ENCODE results near the gene HSD11B1.
A peak's percentile ranks its signal among the peaks of the same experiment; 100 is the strongest.

HSD11B1 gene

DNA sequence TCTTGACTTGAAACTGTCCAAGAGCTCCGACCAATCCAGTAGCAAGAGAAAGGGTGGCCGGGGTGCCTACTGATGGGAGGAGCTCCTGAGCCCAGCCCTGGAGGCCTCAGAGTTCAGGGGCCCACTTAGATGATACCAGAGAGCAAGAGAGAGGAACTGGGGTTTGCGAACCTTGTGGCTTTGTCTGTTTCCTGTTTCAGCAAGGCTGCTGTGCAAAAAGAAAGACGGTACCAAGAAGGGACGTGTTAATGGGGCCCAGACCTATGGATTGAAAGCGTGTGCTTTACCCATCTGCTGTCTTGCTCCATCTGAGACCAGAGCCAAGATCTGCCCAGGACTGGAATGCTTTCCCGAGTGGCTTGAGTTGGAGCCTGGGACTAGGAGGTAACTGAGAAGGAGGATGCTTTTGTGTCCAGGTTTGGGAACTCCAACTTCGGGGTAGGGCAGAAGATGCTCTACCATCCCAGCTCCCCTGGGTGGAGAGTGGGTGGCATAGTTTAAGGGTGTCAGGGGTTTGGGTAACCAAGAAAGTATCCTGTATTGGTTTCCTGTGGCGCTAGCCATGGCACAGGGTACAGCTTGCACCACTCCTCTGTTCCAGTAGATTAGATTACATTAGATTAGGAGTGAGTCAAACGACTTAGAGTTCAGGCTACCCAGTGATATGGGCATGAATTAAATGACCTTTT lies 51.4 kb downstream of the HSD11B1 start, which contains the start of gene TRAF3IP3:
TSS of gene TRAF3IP3 (plus strand) at position 128 of the 689 bp plus-strand sequence. CDS start 3,987 bp downstream, outside the sequence.
- no peak for DNase-seq (ENCODE audit: low read depth)

DNA sequence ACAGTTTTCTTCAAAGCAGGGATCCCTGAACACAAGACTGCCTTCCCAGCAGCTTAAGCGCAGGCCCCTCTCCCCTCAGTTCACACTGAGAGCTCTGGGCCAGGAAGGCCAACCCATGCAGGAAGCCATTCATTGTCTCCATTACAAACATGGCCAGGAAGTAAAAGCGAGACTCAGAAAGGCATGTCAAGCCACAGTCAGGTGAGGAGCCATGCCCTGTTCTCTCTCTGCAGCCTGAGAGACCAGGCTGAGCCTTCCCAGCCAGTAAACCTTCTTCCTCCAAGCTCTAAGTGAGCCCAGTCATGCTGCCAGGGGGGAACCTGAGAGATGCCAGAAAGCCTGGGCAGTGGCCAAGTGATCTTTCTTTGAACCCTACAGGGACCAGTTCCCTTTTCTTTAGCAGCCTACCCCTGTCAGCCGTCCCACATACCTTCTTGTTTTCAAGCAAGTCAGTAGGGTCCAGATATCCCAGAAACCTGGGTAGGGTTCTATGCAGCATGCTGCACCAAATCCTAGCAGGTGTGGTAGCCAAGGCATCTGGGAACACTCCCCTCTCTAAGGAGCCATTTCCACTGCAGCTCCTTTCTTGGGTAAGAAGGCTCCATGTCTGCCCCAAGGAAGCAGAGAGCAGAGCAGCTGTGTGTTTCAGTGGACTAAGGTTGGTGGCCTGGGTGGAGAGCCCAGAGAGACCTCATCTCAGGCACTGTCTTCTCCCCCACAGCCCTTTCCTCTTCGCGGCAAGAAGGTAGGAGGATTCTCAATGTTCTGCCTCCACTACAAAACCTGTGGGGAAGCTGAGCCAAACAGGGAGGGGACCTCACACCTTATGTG lies 52.2 kb downstream of the HSD11B1 start:
- DNase-seq (ENCODE audit: low read depth) = no peak

DNA sequence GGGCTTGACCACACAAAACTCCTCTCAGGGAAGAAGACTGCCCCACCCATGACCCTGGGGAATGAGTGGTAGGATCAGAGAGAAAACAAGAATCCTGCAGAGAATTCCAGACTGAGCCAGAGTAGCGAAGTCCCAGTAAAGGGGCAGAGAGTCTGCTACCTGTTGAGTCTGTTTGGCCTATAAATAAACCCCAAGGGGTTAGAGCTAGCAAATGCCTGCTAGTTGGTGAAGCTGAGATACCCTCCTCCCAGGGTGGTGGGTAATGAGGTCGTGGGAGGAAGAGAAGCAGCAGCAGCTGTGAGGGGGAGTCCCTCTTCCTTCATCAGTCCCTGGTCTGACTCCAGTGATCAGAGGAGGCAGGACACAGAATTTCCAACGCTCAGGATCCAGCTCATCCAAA lies 53.8 kb downstream of the HSD11B1 start:
- DNase-seq (ENCODE audit: low read depth) = no peak

DNA sequence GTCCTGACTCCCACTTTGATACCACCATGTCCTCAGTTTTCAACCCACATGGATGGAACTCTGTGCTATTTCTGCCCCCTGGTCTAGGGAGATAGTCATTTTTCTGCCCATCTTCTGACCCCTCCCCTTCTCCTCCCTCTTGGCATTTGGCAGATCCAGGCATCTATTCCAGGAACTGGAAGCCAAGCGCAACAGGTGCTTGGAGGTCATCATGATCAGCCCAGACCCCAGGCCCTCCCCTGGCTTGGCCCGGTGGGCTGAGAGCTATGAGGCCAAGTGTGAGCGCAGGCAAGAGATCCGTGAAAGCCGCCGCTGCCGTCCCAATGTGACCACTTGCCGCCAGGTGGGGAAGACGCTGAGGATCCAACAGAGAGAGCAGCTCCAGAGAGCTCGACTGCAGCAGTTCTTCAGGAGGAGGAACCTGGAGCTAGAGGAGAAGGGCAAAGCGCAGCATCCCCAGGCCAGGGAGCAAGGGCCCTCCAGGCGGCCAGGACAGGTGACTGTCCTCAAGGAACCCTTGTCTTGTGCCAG lies 55.2 kb downstream of the HSD11B1 start:
- DNase-seq (ENCODE audit: low read depth) = no peak

DNA sequence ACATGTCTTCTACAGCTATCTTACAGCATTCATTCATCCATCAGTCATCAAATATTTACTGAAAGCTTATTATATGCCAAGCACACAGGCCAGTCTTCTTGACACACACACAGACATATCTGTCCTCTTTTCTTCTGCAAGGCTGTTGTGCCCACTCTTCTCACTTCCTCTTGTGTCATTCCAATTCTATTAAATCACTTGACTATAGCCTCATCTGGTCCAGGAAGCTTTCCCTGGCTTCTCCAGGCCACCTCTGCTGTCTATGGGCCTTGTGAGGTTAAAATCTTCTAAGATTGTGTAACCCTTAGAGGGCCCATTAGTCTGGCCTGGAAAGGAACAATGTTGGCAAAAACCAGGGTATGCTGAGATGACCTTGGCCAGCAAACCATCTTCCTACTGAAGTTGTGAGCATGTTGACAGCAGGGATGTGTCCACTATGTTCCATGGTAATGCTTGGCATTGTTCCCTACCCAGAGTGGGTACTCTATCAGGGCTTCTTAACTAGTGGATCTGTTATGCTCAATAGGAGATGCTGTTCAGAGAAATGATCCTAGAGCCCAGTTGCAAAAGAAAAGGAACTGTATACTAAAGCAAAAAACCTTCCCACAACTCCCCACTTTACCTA lies 56.5 kb downstream of the HSD11B1 start:
- DNase-seq (ENCODE audit: low read depth) = no peak

DNA sequence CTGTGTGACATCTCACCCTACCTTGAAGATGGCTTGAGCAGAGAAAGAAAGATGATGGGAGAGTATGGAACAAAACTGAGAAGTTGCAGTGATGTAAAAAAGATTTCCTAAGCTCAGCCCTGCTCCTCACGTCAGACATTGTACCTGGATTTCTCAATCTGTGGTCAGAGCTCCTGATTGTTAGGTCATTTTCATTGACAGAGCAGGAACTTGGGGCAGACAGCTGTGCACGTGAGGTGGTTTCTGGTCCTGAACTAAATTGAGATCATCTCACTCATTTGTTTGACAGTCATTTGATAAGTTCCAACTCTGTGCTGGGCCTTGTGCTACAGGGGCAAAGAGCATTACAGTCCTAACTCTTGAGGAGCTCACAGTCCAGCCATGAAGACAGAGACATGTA lies 61.4 kb downstream of the HSD11B1 start:
- no peak for DNase-seq (ENCODE audit: low read depth)

DNA sequence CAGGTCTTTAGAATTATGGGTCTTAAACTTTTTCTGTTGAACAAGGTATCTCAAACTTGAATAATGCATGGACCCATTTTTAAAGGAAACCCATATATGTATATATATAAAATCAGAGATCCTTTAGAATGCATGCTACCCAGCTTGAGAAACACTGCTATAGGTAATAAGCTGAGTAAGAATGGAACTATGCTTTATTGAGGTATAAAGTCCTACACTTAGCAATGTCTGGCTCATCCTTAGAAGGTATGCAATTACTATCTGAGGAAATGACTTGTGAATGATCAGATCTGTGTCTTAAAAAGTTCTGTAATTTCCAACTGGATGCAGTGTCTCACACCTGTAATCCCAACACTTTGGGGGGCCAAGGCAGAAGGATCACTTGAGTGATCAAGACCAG lies 62.5 kb downstream of the HSD11B1 start:
- no peak for DNase-seq (ENCODE audit: low read depth)

DNA sequence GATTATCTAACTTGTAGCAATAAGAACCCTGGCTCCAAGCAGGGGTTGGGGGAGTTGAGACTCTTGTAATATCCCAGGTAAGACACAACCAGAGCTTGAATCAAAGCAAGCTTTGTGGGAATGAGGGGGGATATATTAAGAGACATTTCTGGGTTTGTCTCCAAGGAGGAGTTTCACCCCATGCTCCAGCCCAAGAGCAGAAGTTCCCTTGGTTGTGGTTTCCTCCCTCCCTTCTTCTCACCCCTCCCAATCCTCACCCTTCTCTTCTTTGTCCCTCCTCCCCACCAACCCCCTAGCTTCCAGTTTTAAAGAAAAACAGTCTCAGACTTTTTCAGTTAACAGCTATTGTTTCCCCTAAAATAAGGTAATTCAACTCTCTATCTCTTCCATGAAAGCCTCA lies 63.1 kb downstream of the HSD11B1 start:
- DNase-seq (ENCODE audit: low read depth) = no peak

DNA sequence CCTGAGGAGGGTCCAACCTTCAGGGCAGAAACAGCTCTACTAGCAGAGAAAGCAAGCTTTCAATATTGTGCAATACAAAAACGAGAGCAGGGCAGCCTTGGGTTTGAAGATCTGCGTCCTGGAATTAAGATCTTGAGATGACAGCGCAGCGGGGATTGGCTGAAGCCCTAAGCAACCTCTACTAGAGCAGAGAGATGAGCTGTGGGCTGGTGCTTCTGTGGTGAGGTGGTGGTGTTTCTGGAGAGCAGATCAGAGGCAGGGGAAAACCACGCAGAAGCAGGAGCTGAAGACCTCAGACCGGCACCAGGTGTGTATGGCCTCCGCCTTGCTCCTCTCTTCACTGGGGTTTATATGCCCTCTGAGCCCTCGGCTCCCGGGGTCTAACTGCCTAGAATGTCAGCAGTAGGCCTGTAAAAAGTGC lies 63.7 kb downstream of the HSD11B1 start:
- no peak for DNase-seq (ENCODE audit: low read depth)

DNA sequence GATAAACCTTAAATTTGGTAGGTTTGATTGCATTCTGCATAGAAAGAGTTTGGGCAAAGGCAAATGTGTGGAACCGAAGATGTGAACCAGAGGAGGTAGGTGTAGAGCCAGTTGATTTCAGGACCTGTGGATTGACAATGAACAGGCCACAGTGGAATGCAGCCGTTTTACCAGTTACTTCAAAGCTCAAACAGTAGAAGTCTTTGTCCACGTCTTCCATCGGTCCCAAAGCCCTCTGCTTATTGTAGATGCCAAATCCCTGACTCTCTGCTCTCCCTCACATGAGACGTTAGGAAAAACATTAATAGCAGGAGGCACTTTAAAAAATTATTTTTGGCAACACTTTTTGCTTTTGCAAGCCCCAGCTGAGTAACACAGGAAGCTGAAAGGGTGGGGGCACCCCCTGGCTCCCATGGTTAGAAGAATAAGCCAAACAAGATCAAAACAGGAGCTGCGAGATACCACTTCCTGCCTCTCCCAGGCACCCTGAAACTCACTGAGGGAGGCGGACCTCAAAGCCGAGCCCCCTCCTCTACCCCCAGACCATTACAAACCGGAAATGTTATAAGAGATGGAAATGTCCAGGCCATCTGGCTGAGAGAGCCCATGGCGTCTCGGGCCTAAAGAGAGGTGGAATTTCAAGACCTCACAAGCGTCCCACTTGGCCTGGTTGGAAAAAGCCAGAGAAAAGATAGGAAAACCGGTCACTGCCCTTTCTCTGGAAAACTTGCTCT lies 64.7 kb downstream of the HSD11B1 start:
- peak; percentile 95 for DNase-seq (ENCODE audit: low read depth)

DNA sequence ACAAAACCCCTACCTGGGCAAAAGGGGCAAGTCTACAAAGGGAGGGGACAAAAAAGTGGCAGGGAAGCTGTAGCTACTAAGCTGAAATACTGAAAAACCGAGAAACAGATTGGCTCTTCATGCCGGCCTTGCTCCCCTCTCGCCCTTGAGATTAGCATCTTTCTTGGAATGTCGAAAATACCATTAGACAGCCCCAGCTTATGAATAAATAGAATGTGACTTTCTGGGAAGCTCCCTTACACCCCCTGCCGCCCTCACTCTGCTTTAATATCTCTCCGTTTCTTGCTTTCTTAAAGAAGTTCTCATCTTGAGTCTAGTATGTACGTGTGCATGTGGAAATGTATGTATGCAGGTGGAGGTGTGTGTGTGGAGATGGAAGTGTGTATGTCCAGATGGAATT lies 65.3 kb downstream of the HSD11B1 start:
- DNase-seq (ENCODE audit: low read depth) = no peak

DNA sequence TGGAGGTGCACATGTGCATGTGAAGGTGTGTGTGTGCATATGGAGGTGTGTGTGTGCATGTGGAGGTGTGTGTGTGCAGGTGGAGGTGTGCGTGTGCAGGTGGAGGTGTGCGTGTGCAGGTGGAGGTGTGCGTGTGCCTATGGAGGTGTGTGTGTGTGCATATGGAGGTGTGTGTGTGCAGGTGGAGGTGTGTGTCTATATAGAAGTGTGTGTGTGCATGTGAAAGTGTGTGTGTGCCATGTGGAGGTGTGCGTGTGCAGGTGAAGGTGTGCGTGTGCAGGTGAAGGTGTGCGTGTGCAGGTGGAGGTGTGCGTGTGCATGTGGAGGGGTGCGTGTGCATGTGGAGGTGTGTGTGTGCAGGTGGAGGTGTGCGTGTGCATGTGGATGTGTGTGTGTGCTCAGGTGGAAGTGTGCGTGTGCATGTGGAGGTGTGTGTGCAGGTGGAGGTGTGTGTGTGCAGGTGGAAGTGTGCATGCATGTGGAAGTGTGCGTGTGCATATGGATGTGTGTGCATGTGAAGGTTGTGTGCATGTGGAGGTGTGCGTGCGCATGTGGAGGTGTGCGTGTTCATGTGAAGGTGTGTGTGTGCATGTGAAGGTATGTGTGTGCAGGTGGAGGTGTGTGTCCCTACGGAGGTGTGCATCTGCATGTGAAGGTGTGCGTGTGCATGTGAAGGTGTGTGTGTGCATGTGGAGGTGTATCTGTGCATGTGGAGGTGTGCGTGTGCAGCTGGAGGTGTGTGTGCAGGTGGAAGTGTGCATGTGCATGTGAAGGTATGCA lies 66.2 kb downstream of the HSD11B1 start:
- DNase-seq (ENCODE audit: low read depth) = no peak

DNA sequence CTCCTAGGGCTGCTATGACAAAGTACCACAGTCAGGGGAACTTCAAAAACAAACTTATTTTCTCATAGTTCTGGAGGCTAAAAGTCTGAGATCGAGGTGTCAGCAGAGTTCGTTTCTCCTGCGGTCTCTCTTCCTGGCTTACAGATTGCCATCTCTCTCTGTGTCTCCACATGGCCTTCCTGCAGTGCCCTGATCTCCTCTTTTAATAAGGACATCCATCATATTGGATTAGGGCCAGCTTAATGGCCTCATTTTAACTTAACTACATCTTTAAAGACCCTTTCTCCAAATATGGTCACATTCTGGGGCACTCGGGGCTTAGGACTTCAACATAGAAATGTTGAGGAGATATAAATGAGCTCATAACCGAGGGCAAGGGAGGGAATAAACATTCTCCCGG lies 67.5 kb downstream of the HSD11B1 start:
- DNase-seq (ENCODE audit: low read depth) = no peak

DNA sequence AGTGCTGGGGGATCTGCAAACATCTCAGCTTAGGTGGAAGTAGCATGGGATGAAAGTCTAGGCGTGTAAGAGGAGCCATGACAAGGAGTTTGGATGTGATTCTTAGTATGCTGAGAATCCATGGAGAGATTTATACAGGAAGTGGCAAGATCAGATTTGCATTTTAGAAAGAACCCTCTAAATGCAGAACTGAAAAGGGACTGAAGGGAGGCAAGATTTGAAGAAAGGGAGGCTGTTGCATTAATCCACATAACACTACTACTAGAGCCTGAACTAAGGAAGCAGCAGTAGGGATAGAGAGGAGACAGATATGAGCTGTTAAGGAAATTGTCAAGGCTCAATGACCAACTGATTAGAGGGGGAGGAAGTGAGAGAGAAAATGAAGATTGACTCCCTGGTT lies 69.9 kb downstream of the HSD11B1 start:
- no peak for DNase-seq (ENCODE audit: low read depth)

DNA sequence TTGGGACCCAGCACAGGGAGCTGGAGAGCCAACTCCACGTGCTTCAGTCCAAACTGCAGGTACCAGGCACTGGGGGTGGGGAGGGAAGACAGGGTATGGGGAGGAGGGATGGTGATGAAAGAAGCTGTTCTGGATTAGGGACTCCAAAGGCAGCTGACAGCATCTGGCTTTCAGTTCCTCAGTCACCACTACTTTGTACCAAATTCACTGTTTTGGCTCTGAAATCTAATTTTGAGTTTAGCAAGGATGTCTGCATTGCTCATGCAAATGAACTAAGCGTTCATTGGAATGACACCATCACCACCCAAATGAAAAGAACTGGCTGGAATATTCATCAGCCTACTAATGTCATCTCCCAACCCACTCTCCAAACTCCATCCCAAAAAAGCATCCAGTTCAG lies 71.0 kb downstream of the HSD11B1 start:
- DNase-seq (ENCODE audit: low read depth) = no peak

DNA sequence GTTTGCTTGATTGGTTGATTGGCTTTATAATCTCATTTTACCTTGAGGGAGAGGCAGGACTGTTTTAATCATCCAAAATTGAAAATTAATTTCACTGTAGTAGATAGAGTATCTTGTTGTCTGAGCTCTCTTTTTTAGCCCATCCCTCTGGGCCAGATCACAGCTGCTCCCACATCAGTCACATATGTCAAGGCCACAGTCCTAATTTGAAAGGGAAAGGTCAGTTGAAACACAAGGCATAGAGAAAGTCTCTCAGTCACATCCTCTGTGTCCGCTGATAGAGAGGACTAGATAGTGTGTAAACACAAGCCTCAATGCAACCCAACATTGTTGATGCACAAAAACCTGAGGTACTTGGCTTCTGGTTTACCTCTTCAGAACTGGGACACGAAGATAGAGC lies 72.9 kb downstream of the HSD11B1 start:
- no peak for DNase-seq (ENCODE audit: low read depth)

DNA sequence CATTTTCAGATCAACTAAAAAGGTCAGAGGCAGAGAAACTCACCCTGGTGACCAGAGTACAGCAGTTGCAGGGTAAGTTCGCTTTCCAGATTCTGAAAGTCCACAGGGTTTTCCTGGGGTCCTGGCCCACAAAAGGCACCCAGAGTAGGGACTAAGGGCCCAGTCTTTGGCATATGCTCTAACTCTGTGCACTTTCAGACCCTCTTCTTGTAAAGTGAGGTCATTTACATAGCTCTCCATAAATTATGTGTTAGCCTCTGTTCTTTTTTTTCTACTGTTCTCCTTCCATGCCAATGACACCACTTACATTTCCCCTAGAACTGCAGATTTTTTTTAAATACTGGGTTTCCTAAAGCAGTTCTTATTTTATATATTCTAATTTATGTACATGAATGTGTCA lies 73.5 kb downstream of the HSD11B1 start:
- no peak for DNase-seq (ENCODE audit: low read depth)

DNA sequence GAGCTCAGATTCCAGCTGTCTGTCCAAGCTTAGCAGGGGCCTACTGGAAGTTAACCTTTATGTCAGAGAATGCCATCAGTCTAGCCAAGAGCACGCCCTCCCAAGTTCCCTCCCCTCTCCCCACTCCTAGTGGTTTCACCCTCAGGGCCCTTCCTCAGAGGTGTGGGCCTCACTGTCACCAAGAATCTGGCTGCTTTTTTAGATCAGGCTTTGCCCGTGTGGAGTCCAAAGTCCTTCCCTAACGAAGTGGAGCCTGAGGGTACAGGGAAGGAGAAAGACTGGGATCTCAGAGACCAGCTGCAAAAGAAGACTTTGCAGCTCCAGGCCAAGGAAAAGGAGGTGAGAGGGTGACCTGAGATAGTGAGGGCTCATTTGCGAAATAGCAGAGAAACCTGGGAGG lies 75.6 kb downstream of the HSD11B1 start:
- no peak for DNase-seq (ENCODE audit: low read depth)

DNA sequence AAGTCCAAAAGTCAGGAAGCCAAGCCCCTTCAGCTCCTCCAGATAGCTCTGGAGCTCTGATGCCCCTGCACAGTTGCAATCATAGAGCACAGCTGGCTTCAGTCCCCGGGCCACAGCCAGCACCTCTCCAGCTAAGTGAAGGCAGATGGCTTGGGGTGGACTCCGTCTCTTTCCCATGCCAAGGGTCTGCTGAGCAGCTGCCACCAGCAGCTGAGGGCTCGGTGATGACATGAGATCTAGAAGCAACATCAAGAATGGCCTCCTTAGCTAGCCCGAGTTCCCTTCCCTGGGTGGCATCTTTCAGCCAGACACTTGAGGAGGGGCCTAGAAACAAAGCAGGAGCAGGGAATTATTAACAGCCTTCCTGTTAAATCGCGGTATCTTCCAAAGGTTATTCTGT lies 78.7 kb downstream of the HSD11B1 start:
- no peak for DNase-seq (ENCODE audit: low read depth)

Data from stromal cell of bone marrow (primary cell).